SW480 (cell line): ENCODE data around the gene PDE8B.
"Not testable (repeated sequence)": the region's sequence is repeated elsewhere in the genome, so short reads cannot be mapped to it uniquely, and the experiment has no call there.

Experiments
- DNase-seq: peaks from one replicate; pipeline ENCODE4 v3.0.0-alpha.2; 2016; ENCODE audit warnings: low spot score

Gene PDE8B

DNA sequence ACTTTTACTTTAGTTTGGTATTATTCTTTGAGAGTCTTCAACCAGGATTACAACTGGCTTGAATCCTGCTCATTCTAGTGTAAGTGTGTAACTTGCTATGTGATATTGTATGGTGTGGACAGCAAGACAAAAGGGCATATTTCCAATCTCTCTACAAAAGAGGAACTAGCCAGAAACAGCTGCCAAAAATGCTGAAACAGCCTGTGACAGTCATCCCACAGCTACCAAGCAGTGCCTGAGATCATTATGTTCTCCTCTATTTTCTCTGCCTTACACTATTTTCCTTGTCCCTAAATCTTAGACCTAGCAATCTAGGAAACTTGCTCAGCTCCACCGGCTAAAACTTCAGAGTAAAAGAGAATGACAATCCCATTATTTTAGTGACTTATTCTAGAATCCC, 238.8 kb downstream of the PDE8B start:
- DNase-seq, result no peak

DNA sequence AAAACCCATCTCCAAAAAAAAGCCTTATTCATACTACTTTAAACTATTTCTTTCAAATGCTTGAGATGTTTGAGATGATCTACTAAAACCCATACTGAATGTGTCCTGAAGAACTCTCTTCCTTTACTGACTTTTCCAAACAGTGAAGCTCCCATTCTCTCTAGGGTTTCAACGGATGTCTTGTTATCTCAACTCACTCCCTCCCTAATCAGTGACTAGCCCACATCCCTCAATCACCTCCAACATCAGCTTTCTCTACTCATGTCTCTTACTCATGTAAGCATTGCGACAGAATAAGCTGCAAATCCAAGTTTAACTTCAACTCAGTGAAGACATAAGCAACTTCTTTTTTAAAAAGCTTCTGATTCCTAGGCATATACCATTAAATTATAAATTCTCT, 239.5 kb downstream of the PDE8B start:
- DNase-seq, result no peak

DNA sequence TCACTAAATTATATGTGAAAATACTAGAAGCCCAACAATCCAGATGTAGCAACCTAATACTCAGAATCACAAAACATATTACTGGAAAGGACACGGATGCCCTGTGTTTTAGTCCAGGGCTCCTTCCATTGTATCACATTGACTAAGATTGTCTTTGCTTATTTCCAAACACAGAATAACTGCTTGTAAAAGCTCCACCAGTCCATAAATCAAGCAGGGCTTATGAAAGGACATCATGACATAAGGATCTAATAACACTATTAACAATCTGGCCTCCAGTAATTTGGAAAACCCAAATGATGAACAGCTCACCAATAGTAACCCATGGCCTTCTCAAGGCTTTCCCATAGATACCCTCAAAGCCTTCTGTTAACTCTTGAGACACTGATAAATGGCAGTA, 241.9 kb downstream of the PDE8B start:
- no peak for DNase-seq

DNA sequence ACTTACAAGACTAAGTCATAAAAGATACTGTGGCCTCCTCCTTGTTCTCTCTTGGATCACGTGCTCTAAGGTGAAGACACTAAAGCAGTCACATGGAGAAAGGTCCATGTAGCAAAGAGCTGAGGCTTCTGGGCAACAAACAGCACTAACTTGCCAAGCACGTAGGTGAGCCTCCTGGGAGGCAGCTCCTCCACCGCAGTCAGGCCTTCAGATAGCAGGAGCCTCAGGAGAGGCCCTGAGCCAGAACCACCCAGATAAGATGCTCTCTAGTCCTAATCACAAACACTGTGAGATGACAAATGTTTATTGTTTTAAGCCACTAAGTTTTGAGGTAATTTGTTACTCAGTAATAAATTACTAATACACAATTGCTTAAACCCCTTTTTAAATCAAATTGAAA, 243.6 kb downstream of the PDE8B start:
- no peak for DNase-seq

DNA sequence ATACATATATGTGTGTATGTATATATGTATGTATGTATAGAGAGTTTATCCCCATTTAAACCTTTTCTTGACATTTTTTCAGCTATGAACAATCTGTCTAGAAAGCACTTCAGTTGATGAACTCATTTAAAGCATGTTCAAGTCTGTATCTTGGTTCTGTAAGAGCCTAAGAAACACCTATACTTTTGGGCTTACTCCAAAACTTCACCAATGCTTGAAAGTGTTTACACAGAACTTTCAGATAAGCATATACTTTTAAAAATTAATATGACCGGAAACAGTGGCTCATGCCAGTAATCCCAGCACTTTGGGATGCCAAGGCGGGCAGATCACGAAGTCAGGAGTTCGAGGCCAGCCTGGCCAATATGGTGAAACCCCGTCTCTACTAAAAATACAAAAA, 250.8 kb downstream of the PDE8B start:
- no peak for DNase-seq

DNA sequence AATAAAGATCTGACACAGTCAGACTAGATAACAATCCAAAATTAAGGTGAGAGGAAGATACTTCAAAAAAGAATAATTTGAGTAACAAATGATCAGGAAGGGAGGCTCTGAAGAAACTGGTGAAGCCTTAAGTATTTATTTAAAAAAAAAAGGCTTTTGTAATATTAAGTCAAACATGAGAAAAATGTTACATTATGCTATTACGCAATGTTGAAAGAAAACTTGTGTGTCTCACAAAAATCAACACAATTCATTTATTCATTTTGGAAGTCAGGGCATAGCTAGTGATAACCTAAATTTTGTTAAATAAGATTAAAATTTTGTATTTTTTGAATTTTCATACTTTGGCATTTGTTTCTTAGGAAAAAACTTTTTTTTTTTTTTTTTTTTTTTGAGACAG, 253.4 kb downstream of the PDE8B start:
- no peak for DNase-seq

DNA sequence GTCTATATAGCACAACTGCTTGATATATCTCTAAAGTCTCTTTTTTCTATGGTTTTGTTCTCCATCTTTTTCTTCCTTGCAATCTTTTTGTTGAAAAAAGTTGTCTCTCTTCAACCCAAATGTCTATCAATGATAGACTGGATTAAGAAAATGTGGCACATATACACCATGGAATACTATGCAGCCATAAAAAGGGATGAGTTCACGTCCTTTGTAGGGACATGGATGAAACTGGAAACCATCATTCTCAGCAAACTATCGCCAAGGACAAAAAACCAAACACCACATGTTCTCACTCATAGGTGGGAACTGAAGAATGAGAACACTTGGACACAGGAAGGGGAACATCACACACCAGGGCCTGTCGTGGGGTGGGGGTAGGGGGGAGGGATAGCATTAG, 258.4 kb downstream of the PDE8B start:
- not testable (repeated sequence) for DNase-seq

DNA sequence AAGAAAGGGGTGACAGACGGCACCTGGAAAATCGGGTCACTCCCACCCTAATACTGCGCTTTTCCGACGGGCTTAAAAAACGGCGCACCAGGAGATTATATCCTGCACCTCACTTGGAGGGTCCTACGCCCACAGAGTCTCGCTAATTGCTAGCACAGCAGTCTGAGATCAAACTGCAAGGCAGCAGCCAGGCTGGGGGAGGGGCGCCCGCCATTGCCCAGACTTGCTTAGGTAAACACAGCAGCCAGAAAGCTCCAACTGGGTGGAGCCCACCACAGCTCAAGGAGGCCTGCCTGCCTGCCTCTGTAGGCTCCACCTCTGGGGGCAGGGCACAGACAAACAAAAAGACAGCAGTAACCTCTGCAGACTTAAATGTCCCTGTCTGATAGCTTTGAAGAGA, 264.6 kb downstream of the PDE8B start:
- not testable (repeated sequence) for DNase-seq
